ENCODE data around the gene MAGEA10.

DNA sequence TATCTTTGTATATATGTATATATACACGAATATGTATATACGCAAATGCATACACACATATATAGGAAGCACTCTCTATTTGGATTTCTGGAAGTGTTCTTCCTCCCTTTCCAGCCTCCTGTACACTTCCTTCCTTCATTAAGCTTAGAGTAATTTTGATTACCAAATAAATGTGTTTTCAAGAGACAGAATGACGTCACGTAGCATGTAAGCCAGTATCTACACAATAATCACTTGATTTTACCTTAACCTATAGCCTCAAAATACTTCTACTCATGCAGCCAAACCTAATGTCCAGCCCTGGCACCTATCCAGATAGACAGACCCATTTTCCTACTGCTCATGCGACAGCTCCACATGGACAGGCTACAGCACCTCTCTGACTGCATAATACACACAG is 29.9 kb downstream of the MAGEA10 start:
- TF ChIP-seq SRF (CRISPR knock-in tag; IDR thresholded peaks at IDR 0.05) (no peak), ZNF77 (CRISPR knock-in tag; IDR thresholded peaks at IDR 0.05) (no peak)
